Measurements from ENCODE around the gene HS3ST4.

HS3ST4 gene

DNA sequence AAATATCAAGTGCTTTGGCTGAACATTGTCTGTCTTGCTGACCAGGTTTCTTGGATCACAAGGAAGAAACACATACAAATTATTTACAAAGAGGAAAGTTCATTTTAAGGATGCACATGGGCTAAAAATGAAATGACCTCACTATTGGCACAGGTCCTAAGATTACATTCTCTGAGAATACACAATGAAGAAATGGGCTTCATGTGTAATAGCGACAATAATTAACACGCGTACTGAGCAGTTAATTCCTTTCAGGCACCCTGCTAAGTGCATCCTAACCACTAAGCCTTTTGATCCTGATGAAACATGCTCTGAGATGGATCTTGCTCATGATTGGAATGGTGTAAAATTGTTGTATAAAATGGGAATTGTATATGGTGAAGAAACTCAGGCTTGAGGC, 429.0 kb downstream of the HS3ST4 start:
- DNase-seq, result no peak

DNA sequence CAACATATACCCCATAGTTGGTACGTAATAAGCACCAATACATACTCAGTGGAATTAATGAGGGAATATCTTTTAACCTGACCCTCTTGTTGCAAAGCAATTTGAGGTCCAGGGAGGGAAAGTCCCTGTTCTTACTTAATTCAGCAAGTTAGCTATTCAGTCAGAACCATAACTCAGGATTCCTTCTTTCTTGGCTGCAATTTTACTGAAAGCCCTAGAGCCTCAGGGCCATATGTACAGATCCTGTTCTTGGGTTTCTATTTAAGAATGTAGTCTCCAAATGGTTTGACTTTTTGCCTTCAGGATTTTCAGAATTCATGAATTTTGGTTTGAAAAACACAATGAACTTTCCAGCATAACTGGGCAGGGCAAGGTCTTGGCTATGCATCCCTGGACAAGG, 436.5 kb downstream of the HS3ST4 start:
- no peak for DNase-seq

DNA sequence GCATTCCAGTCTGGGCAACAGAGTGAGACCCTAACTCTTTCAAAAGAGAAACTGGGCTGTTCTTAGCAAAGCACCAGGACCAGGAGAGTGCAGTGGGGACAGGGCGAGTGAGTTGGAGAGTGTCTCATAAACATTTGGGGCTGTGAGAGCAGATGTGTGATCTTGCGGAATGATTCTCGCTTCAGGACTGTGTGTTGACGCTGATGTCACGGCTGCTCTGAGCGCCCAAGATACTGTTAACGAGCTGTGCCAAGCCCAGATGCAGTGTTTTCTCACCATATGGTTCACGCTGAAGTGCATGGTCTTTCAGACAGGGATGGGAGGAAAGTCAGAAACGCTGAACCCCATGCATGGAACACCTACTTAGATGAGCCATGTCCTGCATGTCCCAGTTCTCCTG, 438.2 kb downstream of the HS3ST4 start:
- no peak for DNase-seq

DNA sequence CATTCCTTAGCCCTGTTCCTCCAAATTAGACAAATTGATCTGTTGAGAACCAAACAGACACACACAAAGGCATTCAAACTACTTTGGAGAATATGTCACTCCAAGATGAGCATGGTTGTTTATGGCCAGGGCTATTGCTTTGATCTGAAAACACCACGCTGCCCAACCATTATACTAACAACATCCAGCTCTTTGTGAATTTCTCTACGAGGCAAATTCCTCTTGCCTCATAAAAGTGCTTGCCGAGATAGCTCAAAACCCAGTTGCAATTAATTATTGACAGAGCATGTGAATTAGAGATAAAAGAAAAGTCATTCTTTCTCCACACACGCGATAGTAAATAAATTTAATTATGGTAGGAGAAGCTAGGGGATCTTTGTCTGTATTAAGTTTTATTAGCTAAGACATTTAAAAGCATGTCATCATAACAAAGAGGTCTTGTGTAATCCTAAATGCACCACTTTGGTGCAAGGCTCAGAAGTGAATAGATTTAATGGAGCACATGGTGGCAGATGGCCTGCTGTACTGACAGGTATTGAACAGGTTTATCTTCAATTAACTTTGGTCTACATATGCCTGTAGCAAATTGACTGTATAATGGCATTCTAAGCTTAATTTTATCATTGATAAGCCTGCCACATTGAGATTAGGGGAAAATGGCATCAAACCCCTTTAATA, 441.8 kb downstream of the HS3ST4 start:
- no peak for DNase-seq

DNA sequence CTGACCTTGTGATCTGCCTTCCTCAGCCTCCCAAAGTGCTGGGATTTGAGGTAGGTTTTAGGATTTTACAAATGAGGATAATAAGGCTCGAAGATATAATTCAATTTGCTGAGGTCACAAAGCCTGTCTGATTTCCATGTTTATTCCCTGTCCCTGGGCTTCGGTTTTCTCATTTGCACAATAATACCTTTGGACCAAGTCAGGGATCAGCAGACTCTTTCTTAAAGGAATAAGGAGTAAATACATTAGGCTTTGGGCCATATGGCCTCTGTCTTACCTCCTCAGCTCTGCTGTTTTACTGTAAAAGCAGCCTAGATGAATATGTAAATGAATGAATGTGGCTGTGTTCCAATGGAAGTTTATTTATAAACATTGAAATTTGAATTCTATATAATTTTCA, 442.8 kb downstream of the HS3ST4 start:
- DNase-seq, result no peak

DNA sequence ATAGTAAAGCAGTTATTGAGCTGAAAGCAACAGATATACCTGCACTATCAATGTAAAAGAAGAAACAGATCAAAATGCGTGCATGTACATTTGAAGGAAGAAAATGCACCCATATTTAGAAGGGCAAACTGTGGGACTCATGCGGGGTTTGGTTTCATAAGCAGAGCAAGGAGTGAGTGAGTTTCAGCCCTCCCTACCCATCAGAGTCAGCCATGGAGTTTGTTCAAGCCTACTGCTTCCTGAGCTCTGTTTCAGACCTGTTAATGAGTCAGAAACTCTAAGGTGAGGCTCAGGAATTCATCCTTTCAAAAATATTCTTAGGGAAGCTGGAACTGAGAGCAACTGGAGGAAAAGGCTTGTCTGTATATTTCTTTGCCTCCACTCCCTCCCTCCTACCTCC, 446.2 kb downstream of the HS3ST4 start:
- DNase-seq, result no peak

DNA sequence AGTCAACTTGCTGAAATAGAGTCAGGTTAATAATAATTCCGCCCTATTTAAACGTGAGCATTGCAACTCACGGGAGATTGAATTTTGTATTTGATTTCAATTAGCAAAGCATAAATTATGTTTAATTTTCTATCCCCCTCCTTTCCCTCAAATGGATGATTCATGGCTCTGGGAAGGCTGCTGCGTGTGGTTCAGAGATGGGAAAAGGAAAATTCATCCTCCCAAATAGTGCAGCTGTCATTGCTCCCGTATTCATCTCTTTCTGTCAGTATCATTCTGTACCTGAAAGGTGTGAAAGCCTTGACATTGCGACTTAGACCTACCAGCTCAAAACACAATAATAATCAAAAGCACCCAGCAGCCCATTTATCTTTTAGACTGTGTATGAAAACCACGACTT, 447.3 kb downstream of the HS3ST4 start:
- DNase-seq, result no peak

DNA sequence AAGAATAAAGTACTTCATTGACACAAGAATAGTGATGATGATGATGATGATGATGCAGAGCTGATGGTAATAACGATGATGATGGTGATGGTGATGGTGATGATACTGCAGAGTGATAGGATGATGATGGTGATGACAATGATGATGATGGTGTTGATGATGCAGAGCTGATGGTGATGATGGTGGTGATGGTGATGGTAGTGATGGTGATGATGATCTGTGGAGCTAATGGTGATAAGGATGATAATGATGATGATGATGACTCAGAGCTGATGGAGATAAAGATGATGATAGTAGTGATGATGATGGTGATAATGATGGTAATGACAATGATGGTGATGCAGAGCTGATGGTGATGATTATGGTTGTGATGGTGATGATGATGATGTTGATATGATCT, 448.1 kb downstream of the HS3ST4 start:
- DNase-seq, result no peak

DNA sequence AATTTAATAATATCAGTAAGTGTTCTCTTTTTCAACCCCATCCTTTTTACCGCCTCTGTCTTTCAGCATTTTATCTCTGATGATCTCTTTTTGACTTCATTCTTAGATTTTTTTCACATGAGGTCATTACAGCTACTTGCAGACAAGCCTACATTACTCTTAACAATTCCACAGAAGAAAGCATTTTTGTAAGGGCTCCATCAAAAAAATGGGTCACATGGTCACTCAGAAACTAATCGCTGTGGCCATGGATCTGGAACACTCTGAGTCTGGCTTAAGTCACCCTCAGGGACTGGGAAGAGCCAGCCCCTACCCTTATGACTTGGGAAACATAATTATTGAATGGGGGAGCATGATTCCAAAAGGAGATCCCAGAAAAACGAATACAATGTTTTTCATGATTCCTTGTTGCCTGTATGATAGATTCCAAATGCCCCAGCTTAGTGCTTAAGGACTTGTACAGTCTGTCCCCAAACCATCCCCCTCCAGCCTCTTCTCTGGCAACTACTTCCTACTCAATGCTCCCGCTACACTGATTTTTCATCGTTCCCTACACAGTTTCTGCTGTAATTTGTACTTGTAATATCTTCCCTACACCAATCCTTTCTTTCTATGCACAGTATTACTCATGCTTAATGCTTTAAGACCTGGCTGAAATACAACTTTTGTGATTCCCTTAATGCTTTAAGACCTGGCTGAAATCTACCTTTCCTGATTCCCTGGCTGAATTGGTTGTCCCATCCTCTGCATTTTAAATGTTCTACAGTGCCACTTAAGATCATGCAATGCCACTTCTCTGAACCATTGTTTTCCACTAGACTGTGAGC, 457.8 kb downstream of the HS3ST4 start:
- DNase-seq, result no peak

DNA sequence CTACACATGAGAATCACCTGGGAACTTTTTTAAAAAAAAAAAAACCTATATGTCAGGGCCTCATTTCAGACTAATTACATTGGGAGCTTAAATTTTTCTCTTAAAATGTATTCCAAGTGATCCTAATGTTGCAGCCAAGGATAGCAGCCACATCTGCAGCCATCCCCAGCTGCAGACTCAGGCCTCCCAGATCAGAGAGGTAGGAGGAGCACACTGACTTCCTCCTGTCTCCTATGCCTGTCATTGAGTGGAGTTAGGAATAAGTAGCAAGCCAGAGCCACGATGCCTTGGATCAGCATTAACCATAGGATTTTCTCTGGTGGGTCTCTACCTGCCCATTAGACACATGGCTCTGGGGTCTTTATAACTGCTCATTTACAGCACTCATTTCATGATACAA, 463.5 kb downstream of the HS3ST4 start:
- DNase-seq, result no peak

DNA sequence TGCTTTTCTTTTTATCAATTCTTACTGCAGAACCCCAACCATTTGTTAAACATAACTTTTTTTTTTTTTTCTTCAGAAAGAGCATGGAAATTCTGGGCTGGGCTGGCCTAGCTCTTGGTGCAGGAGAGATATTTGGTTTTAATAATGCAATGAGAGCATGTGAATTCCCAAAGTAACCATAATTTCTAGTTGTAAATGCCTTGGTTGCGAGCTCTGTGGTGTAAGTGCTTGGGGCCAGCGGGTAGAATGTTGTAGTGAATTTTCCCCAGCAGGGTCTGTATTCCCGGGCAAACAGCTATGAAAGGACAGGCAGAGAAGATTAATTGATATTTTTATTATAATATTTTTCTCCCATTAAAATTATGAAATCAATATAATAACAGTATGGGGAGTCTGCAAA, 465.6 kb downstream of the HS3ST4 start:
- DNase-seq, result no peak

DNA sequence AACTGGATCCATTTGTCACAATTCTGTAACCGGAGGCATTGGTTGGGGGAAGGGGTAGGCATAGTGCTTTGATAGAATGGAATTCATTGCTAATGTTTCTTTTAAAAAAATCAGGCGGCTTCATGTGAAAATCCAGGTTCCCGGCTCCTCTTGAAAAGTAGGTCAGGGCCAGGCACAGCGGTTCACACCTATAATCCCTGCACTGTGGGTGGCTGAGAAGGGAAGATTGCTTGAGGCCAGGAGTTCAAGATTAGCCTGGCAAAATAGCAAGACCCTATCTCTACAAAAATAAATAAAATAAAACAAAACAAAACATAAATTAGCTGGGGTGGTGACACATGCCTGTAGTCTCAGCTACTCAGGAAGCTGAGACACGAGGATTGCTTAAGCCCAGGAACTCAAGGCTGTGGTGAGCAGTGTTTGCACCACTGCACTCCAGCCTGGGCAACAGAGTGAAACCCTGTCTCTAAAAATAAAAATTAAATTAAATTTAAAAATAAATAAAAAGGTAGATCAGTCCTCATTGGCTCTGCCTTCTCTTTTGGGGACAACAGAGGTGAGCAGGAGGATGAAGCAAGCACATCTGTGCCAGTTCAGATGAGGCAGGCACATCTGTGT, 466.5 kb downstream of the HS3ST4 start:
- no peak for DNase-seq

DNA sequence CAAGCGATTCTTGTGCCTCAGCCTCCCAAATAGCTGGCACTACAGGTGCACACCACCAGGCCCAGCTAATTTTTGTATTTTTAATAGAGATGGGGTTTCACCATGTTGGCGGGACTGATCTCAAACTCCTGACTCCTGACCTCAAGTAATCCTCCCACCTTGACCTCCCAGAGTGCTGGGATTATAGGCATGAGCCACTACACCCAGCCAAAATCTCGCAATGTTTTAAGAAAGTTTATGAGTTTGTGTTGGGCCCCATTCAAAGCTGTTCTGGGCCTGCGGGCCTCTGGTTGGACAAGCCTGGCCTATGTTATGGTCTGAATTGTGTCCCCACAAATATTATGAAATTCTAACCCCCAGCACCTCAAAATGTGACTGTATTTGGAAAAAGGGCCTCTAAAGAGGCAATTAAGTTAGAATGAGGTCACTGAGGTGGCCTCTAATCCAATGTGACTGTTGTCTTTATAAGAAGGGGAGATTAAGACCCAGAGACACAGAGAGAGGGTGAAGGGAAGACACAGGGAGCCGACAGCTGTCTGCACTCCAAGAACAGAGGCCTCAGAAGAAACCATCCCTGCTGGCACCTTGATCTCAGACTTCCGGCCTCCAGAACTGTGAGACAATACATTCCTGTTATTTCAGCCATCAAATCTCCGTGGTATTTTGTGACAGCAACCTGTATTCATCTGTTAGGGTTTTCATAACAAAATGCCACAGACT, 469.9 kb downstream of the HS3ST4 start:
- no peak for DNase-seq

DNA sequence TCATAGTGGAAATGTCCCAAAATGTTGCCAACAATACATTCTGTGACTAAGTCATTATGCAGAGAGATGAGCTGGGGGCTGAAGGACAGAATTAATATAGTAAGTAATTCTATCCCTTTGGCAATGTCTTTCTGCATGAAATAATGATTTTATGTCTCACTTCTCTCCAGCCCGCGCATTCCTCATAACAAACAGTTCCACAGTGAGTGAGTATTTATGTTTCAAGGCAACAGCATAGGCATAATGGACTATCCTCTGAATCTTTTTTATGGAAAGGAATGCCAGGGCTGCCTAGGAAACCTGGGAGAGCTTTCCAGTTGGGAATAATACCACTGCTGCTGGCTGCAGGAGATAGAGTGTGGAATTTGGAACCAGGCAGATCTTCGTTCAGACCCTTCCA, 477.7 kb downstream of the HS3ST4 start:
- no peak for DNase-seq

DNA sequence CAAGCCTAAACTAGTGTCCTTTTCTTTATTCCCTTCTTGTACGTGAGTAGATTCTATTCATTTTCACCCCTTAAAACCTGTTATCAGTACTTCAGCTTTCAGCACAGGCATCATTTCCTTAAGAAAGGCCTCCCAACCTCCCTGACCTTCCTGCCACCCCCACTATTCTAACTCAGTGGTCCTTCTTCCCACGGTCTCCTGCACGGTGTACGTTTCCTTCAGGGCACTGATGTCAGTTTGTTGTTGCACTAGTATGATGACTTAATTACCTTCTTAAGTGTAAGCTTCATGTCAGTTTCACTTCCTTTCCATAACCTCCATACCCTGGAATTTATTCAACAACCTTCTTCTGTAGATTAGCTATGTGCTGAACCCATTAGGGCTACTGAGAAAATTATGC, 484.2 kb downstream of the HS3ST4 start:
- DNase-seq, result no peak

DNA sequence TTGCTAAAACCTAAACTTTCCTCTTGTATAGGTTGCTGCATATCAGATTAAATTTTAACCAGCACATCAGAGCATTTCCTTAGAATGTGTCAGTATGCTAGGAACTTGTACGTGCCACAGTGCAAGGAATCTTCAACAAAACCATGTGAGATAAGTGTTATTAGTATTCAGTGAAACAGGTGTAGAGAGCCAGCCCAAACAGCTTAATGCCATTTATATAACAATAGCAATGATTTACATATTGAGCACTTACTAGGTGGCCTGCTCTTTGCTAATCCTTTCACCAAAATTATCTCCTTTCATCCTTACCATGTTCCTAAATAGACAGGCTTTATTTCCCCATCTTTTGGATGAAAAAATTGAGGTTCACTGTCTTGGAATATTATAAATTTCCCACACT, 485.7 kb downstream of the HS3ST4 start:
- no peak for DNase-seq

DNA sequence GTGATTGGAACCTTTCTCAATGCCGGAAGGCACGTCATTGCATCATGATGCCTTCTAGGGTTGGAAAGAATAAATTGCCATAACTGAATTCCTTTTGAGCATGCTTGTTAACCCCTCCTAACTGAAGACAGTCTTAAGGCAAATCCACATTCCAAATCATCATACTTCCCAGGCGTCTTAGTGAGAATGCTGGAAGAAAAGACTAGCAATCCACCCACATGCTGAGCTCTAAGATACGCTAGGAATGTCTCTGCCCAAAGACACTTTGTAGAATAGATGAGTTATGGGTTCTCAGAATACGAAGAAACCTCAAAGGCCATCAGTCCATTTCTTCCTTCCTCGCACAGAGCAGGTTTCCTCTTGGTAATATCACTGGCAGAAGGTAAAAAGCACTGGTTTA, 486.5 kb downstream of the HS3ST4 start:
- no peak for DNase-seq

DNA sequence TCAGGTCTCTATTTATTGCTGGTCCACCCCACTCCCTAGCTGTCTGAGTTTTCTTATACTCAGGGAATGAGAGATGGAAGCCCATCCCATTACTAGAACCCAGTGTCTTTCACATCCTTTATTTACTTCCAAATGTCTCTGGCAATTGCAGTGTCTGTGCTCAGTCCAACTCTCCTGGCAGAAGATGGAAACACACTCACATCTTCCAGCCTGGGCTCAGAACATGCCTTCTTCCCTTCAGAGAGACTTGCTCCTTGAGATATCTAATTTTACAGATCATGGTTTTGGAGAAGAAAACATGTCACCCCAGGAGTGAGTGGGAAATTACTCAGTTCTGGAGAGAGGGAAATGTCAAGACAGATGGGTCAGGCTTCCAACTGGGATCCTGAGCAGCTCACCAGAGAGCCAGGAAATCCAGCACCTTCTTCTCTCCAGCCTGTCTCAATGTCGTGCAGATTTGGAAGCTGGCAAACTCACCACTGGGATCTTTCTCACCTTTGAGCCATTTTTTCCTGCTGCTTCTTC, 494.4 kb downstream of the HS3ST4 start:
- no peak for DNase-seq
